GM12878 (cell line): ENCODE results near the gene CFP. TPM values are rescaled to one million over a fixed set of nuclear protein-coding genes. Genes with fewer than 3 reads are reported as not detected.
A peak's percentile ranks its signal among the peaks of the same experiment; 100 is the strongest.

Experiments used
- ATAC-seq: fragments of 200-7000 bp; cut with Tn5 transposase; 3 replicates; pipeline ENCODE4 v1.9.1; 2020; ENCODE audit warnings: mild to moderate bottlenecking, moderate library complexity
- BruUV-seq: library from RNA; stranded (reverse); fragments of 400-500 nt; replicated peaks from 2 replicates; lab custom pipeline; 2021; lab: Mats Ljungman, UMichigan
- CTCF ChIA-PET: fragments of 300-600 bp; sonication (Branson Sonifier 250); formaldehyde crosslinking; extraction: SDS; loops from one replicate; lab custom pipeline; 2021; ENCODE audit warnings: inconsistent platforms; lab: Yijun Ruan, JAX
- POLR2A ChIA-PET: fragments of 350-600 bp; formaldehyde crosslinking; extraction: SDS; loops from one replicate; lab custom pipeline; 2021; ENCODE audit warnings: inconsistent platforms; lab: Charles Lee
- RAD21 ChIA-PET: fragments of 300-600 bp; sonication (Branson Sonifier 250); formaldehyde crosslinking; loops from one replicate; lab custom pipeline; 2023; ENCODE audit warnings: antibody characterized with exemption; ENCODE audit not compliant: unreplicated experiment; lab: Charles Lee
- SMC1A ChIA-PET: fragments of 300-600 bp; sonication (Branson Sonifier 250); formaldehyde crosslinking; loops from one replicate; lab custom pipeline; 2023; ENCODE audit not compliant: unreplicated experiment, uncharacterized antibody; lab: Charles Lee
- DNase-seq: peaks from one replicate; pipeline ENCODE4 v3.0.0-alpha.2; 2011; ENCODE audit warnings: low read depth, low spot score
- FAIRE-seq: peaks from 3 replicates; lab custom pipeline; 2011; peaks lifted over from hg19 to GRCh38; lab: Jason Lieb, UNC
- H2AFZ ChIP-seq: 2 replicates; pipeline ENCODE4 v1.6.0; 2011; ENCODE audit warnings: low read depth, low read length, control low read depth; ENCODE audit not compliant: control insufficient read depth
- H3K27ac ChIP-seq: 2 replicates; pipeline ENCODE4 v1.5.1; 2011; ENCODE audit warnings: control low read depth; ENCODE audit not compliant: control insufficient read depth, insufficient read depth
- H3K27me3 ChIP-seq, 2 experiments: replicated peaks in 1 of 2; 2 replicates each; pipeline versions ENCODE4 v1.6.0 to v1.6.1; 2011; ENCODE audit warnings: low read length in 1 of 2; ENCODE audit not compliant: control insufficient read depth in 2 of 2, insufficient read depth in 2 of 2
- H3K36me3 ChIP-seq, 2 experiments: 2 replicates each; pipeline ENCODE4 v1.5.1; 2011; ENCODE audit warnings: low read length in 1 of 2; ENCODE audit not compliant: control insufficient read depth in 2 of 2, insufficient read depth in 2 of 2
- H3K4me1 ChIP-seq: 2 replicates; pipeline ENCODE4 v1.6.1; 2011; ENCODE audit warnings: mild to moderate bottlenecking, low read length, moderate library complexity, mixed read lengths; ENCODE audit not compliant: control insufficient read depth, insufficient read depth
- H3K4me2 ChIP-seq: 2 replicates; pipeline ENCODE4 v1.6.0; 2011; ENCODE audit warnings: control low read depth; ENCODE audit not compliant: control insufficient read depth, insufficient read depth
- H3K4me3 ChIP-seq: fragments of 200-600 bp; sonication (generic); 2 replicates; pipeline ENCODE4 v1.5.1; 2016
- H3K79me2 ChIP-seq: 2 replicates; pipeline ENCODE4 v1.6.0; 2011; ENCODE audit warnings: low read length; ENCODE audit not compliant: control insufficient read depth, insufficient read depth
- H3K9ac ChIP-seq: 2 replicates; pipeline ENCODE4 v1.8.0; 2011; ENCODE audit warnings: low read length, control low read depth, mixed read lengths; ENCODE audit not compliant: control insufficient read depth, insufficient read depth
- H3K9me3 ChIP-seq: replicated peaks from 3 replicates; pipeline ENCODE4 v1.5.1; 2011; ENCODE audit warnings: mild to moderate bottlenecking, low read length; ENCODE audit not compliant: control insufficient read depth, insufficient read depth
- H4K20me1 ChIP-seq: 2 replicates; pipeline ENCODE4 v1.6.0; 2011; ENCODE audit not compliant: control insufficient read depth, insufficient read depth
- ASH2L ChIP-seq: fragments of 300-600, 200-600 bp; sonication (generic); IDR thresholded peaks from 2 replicates; pipeline ENCODE4 v1.6.1; 2017; ENCODE audit warnings: low read depth, mild to moderate bottlenecking, borderline replicate concordance
- ATF7 ChIP-seq: fragments of 450-650 bp; IDR thresholded peaks from 2 replicates; pipeline ENCODE4 v1.6.1; 2016; ENCODE audit warnings: low read depth, mild to moderate bottlenecking
- CEBPB ChIP-seq, 2 experiments: fragments of 150-350 bp in 1 of 2; IDR thresholded peaks; 2 replicates each; pipeline ENCODE4 v1.6.1; 2012 to 2014; ENCODE audit warnings: low read depth in 2 of 2, low read length in 2 of 2, borderline replicate concordance in 1 of 2, inconsistent platforms in 1 of 2
- CHD4 ChIP-seq: fragments of 200-600 bp; sonication (generic); IDR thresholded peaks from 2 replicates; pipeline ENCODE4 v1.6.1; 2016; ENCODE audit warnings: mild to moderate bottlenecking
- FOXM1 ChIP-seq: IDR thresholded peaks from 2 replicates; pipeline ENCODE4 v1.6.1; 2012; ENCODE audit warnings: low read depth, mild to moderate bottlenecking, inconsistent platforms, low read length, moderate library complexity
- HDGF ChIP-seq: fragments of 450-650 bp; IDR thresholded peaks from 2 replicates; pipeline ENCODE4 v1.6.1; 2016; ENCODE audit warnings: antibody characterized with exemption
- HSF1 ChIP-seq: fragments of 150-350 bp; IDR thresholded peaks from 2 replicates; pipeline ENCODE4 v1.6.1; 2014; ENCODE audit warnings: mild to moderate bottlenecking, low read depth, low read length
- JUND ChIP-seq: IDR thresholded peaks from 2 replicates; pipeline ENCODE4 v1.6.1; 2012; ENCODE audit warnings: low read depth, mild to moderate bottlenecking, low read length, improper control_type of control experiment, moderate library complexity
- MTA2 ChIP-seq: fragments of 450-650 bp; IDR thresholded peaks from 2 replicates; pipeline ENCODE4 v1.6.1; 2016; ENCODE audit warnings: low read depth, mild to moderate bottlenecking, moderate library complexity
- NBN ChIP-seq: fragments of 450-650 bp; IDR thresholded peaks from 2 replicates; pipeline ENCODE4 v1.6.1; 2016
- NFIC ChIP-seq: IDR thresholded peaks from 2 replicates; pipeline ENCODE4 v1.6.1; 2012; ENCODE audit warnings: low read depth, mild to moderate bottlenecking, inconsistent platforms, low read length, moderate library complexity
- NR2C1 ChIP-seq: fragments of 450-650 bp; IDR thresholded peaks from 2 replicates; pipeline ENCODE4 v1.6.1; 2017; ENCODE audit warnings: antibody characterized with exemption, mild to moderate bottlenecking, moderate library complexity
- PML ChIP-seq: IDR thresholded peaks from 2 replicates; pipeline ENCODE4 v1.6.1; 2012; ENCODE audit warnings: low read length, inconsistent platforms
- SPI1 ChIP-seq: IDR thresholded peaks from 2 replicates; pipeline ENCODE4 v1.6.1; 2011; ENCODE audit warnings: low read depth, mild to moderate bottlenecking, low read length, moderate library complexity, borderline replicate concordance; ENCODE audit not compliant: insufficient read depth
- TARDBP ChIP-seq: IDR thresholded peaks from 2 replicates; pipeline ENCODE4 v1.6.1; 2016; ENCODE audit warnings: borderline replicate concordance
- TCF12 ChIP-seq: IDR thresholded peaks from 2 replicates; pipeline ENCODE4 v1.6.1; 2011; ENCODE audit warnings: low read depth, mild to moderate bottlenecking, low read length
- WRNIP1 ChIP-seq: IDR thresholded peaks from 2 replicates; pipeline ENCODE4 v1.6.1; 2011; ENCODE audit warnings: low read depth, low read length, improper control_type of control experiment, borderline replicate concordance
- ZNF687 ChIP-seq: fragments of 450-650 bp; IDR thresholded peaks from 2 replicates; pipeline ENCODE4 v1.6.1; 2017; ENCODE audit warnings: mild to moderate bottlenecking, moderate library complexity
- WGBS: methylation state at CpG from one replicate; pipeline ENCODE4 v1.1.6; 2016; ENCODE audit warnings: low lambda C conversion rate; ENCODE audit not compliant: insufficient replicate concordance, insufficient coverage; ENCODE audit errors: missing lambda C conversion rate; 5-methylcytosine and 5-hydroxymethylcytosine counted together
- in situ Hi-C: fragments of 300-500 bp; cut with MboI; formaldehyde crosslinking; loops from 9 replicates; pipeline ENCODE4 v1.14.3; 2018; ENCODE audit warnings: mixed read lengths
- intact Hi-C: fragments of 100-400 bp; cut with micrococcal nuclease; formaldehyde crosslinking; loops from one replicate; pipeline ENCODE4 v1.14.2; 2022; ENCODE audit not compliant: unreplicated experiment
- polyA plus RNA-seq, 11 experiments: library from polyadenylated mRNA; depleted of rRNA in 4 of 11; unstranded in 6 of 11; stranded (reverse) in 5 of 11; fragments of >200 nt; fragmentation: Nextera tagmentation in 4 of 11; fragmentation: Illumina TruSeq in 1 of 11; extraction: Ambion mirVana in 4 of 11; extraction: Trizol in 1 of 11; gene quantifications; 1 replicate in 1 of 11; 2 replicates in 10 of 11; pipeline versions ENCODE4 v1.2.1 to v1.2.3, GENCODE V29; 2011 to 2016; ENCODE audit warnings: inconsistent platforms in 2 of 11, missing spikeins in 2 of 11, low read depth in 1 of 11
- total RNA-seq, 4 experiments: library from RNA; depleted of rRNA in 3 of 4; stranded (reverse); fragments of >200 nt in 3 of 4; fragmentation: Illumina TruSeq in 1 of 4; extraction: Trizol in 1 of 4; gene quantifications; 2 replicates each; pipeline versions ENCODE4 v1.2.1 to v1.2.3, GENCODE V29; 2013 to 2021

The CFP gene
- total and polyA plus RNA-seq, 10 of the 15 experiments (the other 5 are each of a cell fraction or from before 2014, with no cell fraction given), result 0.72 to 10.1 (median 2.8) TPM

DNA sequence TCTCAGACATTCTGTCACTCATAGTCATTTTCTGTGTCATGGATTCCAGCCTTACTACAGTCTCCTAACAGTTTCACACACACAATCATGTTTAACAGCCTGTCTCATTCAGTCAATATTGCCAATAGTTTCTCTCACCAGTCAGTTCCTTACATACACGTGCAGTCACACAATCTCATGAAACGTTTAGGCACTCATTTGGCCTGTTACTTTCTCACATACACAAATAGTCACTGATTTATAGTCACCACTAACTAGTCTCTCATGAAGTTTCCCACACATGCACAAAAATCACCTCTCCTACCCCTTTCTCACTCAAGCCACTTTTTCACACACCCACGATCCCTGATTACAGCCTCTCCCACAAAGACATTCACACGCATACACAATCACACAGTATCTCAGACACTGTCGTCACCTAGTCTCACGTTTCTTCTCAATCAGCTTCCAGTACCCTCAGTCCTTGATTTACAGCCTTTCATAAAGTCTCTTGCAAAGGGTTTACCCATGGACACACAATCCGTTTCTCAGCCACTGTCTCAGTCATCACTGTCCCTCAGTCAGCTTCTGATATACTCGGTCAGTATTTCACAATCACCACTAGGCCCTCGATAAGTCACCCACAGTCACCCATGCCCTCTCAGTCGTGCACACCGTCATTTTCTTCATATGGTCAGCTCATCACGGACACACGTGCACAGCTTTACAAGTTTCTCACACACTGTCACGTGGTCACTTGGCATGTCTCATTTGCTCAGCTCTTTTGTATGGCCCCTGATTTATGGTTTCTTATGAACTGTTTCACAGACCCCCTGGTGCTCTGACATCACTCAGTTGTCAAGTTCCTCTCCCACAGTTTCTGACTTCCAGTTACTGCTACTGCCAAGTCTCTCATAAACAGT is 4.2 kb upstream of the CFP start:
- in situ Hi-C loops, result no loop called here
- no peak for DNase-seq
- peaks cover 0 to 4% of the 10 kb centered on the region in 2 experiments; a peak in 3 of 4 replicates for H3K36me3 ChIP-seq
- H4K20me1 ChIP-seq, result no peaks in the 10 kb centered on the region
- no peak for FAIRE-seq
- no peaks in the 10 kb centered on the region for H3K9me3 ChIP-seq
- ChIA-PET POLR2A (interaction anchor here (0.9 kb wide), 2 partner anchors 10 to 67 kb away, joined by 3 to 4 read pairs; no protein-coding TSS in a partner anchor), SMC1A (interaction anchor here (0.6 to 1.4 kb wide), 4 partner anchors 9 to 416 kb away, joined by 3 to 4 read pairs (median 4); no protein-coding TSS in a partner anchor), CTCF (interaction anchor here (0.5 to 0.9 kb wide), 3 partner anchors 9 to 251 kb away, joined by 3 to 5 read pairs (median 3); no protein-coding TSS in a partner anchor), RAD21 (interaction anchor here (1.5 to 2.1 kb wide), 2 partner anchors 10 to 14 kb away, joined by 5 to 6 read pairs; no protein-coding TSS in a partner anchor)
- ATAC-seq, result no peak; the same call in 2 of the 3 replicates
- H3K4me3 ChIP-seq, result no peak overlapping the region
- H3K27me3 ChIP-seq, result no peaks in the 10 kb centered on the region
- intact Hi-C loops, result loop anchor here (10.0 kb wide), 1 partner anchor 149 kb away; the partner anchor contains the start of gene ZNF41
- no peak overlapping the region for H3K9ac ChIP-seq
- peak overlapping the region; percentile 87 for H3K27ac ChIP-seq
- no peak overlapping the region for H3K4me2 ChIP-seq
- H3K4me1 ChIP-seq, result peaks cover 28% of the 10 kb centered on the region
- WGBS, result 53% methylated on average over 14 of the region's 14 CpGs
- BruUV-seq, result no TSS peak
- H2AFZ ChIP-seq, result no peak overlapping the region
- no peaks in the 10 kb centered on the region for H3K79me2 ChIP-seq
- no peak for TF ChIP-seq WRNIP1
- no peak for TF ChIP-seq CEBPB (IDR thresholded peaks at IDR 0.05; ENCODE audit: borderline replicate concordance in 1 of 2, low read depth in 2 of 2, low read length in 2 of 2)
- peak; percentile 7; the same call in 1 of the 2 replicates for TF ChIP-seq TARDBP
- peak; percentile 23; the same call in 1 of the 2 replicates for TF ChIP-seq MTA2
- TF ChIP-seq ASH2L, result no peak
- peak; percentile 89 for TF ChIP-seq ATF7
- TF ChIP-seq CHD4, result no peak
- TF ChIP-seq FOXM1, result 0 out of 2 replicates have a peak, but pooled peaks have one; percentile 22
- 0 out of 2 replicates have a peak, but pooled peaks have one; percentile 49 for TF ChIP-seq NFIC
- TF ChIP-seq NBN, result peak; percentile 87
- TF ChIP-seq HSF1, result no peak
- no peak for TF ChIP-seq JUND
- TF ChIP-seq SPI1, result peak; percentile 2; the same call in 1 of the 2 replicates
- TF ChIP-seq NR2C1, result no peak
- TF ChIP-seq ZNF687, result peak; percentile 67
- TF ChIP-seq PML, result peak; percentile 50; the same call in 1 of the 2 replicates
- TF ChIP-seq HDGF, result peak; percentile 74
- TF ChIP-seq TCF12, result peak; percentile 77
